NB4 (cell line): Measurements from ENCODE around the gene MYO16.

Experiments
- DNase-seq: peaks from one replicate; pipeline ENCODE4 v3.0.0; 2010; ENCODE audit warnings: low read depth
- H3K4me3 ChIP-seq: one replicate; pipeline ENCODE4 v1.5.1; 2011; ENCODE audit warnings: mild to moderate bottlenecking, low read depth, low read length, moderate library complexity
- CTCF ChIP-seq: IDR thresholded peaks from one replicate; pipeline ENCODE4 v1.5.1; 2012; ENCODE audit warnings: low read depth, low read length
- MAX ChIP-seq: IDR thresholded peaks from 2 replicates; pipeline ENCODE4 v1.6.1; 2011; ENCODE audit warnings: low read depth, low read length
- MYC ChIP-seq: IDR thresholded peaks from 2 replicates; pipeline ENCODE4 v1.6.1; 2011; ENCODE audit warnings: low read depth, low read length
- POLR2A ChIP-seq: IDR thresholded peaks from 2 replicates; pipeline ENCODE4 v1.6.1; 2011; ENCODE audit warnings: mild to moderate bottlenecking; ENCODE audit not compliant: insufficient read length; ENCODE audit errors: extremely low read depth

The MYO16 gene

GRCh38 chr13:109191413-109191812 is 562.0 kb downstream of the MYO16 start:
- no peak for DNase-seq
- TF ChIP-seq POLR2A (no peak), MYC (no peak), CTCF (no peak), MAX (no peak)
- no peak overlapping the region for H3K4me3 ChIP-seq

GRCh38 chr13:109192306-109192705 is 562.9 kb downstream of the MYO16 start:
- DNase-seq: no peak
- no peak for TF ChIP-seq CTCF
- no peak overlapping the region for H3K4me3 ChIP-seq

- peak; percentile 40 for DNase-seq
- TF ChIP-seq MAX: no peak
- TF ChIP-seq POLR2A: no peak
- TF ChIP-seq MYC: no peak
- TF ChIP-seq CTCF: no peak
- H3K4me3 ChIP-seq: no peak overlapping the region
Measured at GRCh38 chr13:109196948-109197347, 567.5 kb downstream of the MYO16 start.

GRCh38 chr13:109198585-109198984 is 569.2 kb downstream of the MYO16 start:
- no peak overlapping the region for H3K4me3 ChIP-seq
- TF ChIP-seq CTCF (no peak), MYC (no peak), MAX (no peak), POLR2A (no peak)
- DNase-seq: no peak

GRCh38 chr13:109199280-109199679 is 569.9 kb downstream of the MYO16 start:
- TF ChIP-seq MAX (no peak), MYC (no peak), POLR2A (no peak), CTCF (no peak)
- H3K4me3 ChIP-seq: no peak overlapping the region
- no peak for DNase-seq

- TF ChIP-seq POLR2A: no peak
- TF ChIP-seq MYC: no peak
- TF ChIP-seq MAX: no peak
- no peak for TF ChIP-seq CTCF
- H3K4me3 ChIP-seq: no peak overlapping the region
- no peak for DNase-seq
Measured at GRCh38 chr13:109200556-109200955, 571.1 kb downstream of the MYO16 start.
